ENCODE measurements around the gene GMCL2. TPM values are rescaled to one million over a fixed set of nuclear protein-coding genes. Genes with fewer than 3 reads are reported as not detected.

Gene GMCL2
- total and polyA plus RNA-seq, 12 donors = not detected

DNA sequence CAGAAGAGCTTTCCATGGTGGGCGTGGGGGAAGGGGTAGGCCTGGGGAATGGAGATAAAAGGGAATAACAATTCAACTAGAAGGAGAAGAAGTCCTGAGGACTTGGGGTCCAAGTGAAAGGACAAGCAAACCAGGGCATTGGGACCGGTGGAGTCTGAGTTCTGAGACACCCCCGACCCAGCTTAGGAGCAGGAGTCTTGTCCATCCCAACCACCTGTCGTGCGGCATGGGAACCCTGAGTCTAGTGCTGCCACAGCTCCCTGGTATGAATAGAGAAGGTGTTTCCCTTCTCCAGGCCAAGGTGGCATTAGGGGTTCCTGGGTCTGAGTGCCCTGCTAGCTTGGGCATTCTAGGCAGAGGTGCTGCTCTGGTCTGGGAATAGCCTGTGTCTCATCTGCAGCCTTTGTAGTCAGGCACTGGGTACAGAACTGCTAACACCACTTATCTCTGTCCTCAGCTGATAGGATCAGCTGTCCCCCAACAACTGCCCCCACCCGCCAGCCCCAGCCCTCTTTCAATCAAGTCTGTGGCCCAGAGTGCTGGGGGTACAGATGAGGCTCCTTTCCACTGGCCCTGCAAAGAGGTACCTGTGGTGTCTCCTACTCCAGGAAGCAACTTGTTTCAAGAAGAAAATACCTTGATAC is 27.1 kb upstream of the GMCL2 start:
- Histone ChIP-seq H3K27me3 (no peaks in the 10 kb centered on the region), H3K4me3 (no peak overlapping the region), H3K9me3 (no peaks in the 10 kb centered on the region), H3K4me1 (peaks cover 0 to 19% (median 5%) of the 10 kb centered on the region in 9 donors), H3K36me3 (peaks cover 4 to 99% (median 73%) of the 10 kb centered on the region in 9 donors), H3K27ac (no peak overlapping the region)
- no peak for DNase-seq
- no peak for TF ChIP-seq CTCF (IDR thresholded peaks at IDR 0.05)
- ATAC-seq = no peak
- intact Hi-C loops (cut with DNase I) = no loop called here
- 92 to 93% methylated on average over 6 of the region's 6 CpGs for WGBS, 2 donors

DNA sequence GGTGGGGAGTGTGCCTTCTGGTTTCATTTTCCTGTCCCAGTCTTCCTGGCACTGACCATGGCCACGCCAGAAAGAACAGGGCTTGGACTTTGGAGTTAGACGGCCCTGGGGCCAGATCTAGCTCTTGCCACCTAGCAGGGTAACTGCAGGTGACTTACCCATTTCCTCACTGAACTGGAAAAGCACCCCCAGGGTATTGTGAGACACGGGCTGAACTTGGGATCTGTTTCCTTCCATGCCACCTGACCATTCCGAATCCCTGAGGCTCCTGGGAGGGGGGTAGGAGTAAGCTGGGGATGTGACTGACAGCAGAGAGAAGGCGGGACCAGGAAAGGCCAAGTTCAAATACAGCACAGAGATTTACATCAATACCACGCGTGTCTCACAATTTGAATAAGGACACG is 26.6 kb upstream of the GMCL2 start:
- Histone ChIP-seq H3K9me3 (no peaks in the 10 kb centered on the region), H3K27ac (no peak overlapping the region), H3K4me1 (peaks cover 0 to 20% (median 5%) of the 10 kb centered on the region in 9 donors), H3K36me3 (peaks cover 4 to 99% (median 77%) of the 10 kb centered on the region in 9 donors), H3K4me3 (no peak overlapping the region), H3K27me3 (no peaks in the 10 kb centered on the region)
- 69 to 76% methylated on average over 8 of the region's 8 CpGs for WGBS, 2 donors
- intact Hi-C loops (cut with DNase I) = no loop called here
- ATAC-seq (no peak), DNase-seq (no peak)
- TF ChIP-seq CTCF (IDR thresholded peaks at IDR 0.05) = no peak

DNA sequence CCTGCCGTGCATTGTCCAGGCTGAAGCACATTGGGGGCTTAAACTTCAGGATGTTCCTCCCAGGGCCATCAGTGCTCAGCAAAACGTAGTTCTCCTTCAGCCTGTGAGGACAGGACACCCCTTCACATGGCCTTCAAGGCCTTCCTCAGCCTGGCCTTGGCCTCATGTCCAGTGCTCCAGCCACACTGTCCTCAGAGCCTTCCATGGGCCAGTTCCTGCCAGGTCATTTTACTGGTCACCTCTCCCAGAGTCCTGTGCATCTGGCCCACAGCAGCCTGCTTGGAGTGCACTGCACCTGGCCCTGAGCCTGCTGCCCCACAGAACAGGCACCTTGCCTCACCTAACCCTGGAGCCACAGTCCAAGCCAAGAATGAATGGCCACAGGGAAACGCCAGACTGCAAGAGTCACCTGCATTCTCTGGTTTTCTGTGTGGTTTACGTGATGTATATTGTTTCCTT is 25.9 kb upstream of the GMCL2 start:
- WGBS, 2 donors = 60 to 68% methylated on average over 4 of the region's 4 CpGs
- TF ChIP-seq CTCF (IDR thresholded peaks at IDR 0.05) = no peak
- intact Hi-C loops (cut with DNase I) = no loop called here

DNA sequence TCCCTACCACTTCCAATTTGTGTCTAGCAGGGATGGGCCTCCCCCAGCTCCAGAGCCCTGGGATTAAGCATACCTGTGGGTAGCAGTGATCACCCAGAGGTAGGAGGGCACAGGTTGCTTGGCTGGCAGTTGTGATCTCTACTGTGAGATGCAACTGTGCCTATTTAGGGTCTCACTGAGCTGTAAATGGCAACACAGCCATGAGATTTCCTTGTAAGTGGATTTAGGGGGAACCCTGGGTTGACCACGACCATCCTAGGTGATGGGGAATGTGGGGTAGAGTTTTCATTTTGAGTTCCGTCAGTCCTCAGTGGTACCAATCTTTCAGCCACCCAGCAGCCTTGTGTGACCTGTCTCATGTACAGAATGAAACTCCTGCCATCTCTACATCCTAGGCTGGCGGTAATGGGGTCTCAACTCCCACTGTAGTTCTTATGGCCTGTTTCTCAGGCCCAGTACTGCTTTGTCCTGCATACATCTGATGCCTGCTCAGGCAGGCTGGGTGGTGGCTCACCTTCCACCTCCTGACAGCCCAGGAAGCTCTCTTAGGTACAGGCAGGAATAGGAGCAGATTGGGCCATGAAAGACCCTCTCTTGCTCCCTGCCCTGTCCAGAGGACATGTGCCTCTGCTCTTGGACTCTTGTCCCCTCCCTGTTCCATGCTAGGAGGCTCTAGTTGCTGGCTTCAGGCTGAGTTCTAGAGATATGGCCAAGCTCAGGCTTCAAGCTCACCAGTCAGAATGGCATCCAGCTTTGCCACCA is 25.3 kb upstream of the GMCL2 start:
- Histone ChIP-seq H3K27ac (no peak overlapping the region), H3K4me3 (no peak overlapping the region), H3K9me3 (no peaks in the 10 kb centered on the region), H3K4me1 (peaks cover 2 to 33% (median 9%) of the 10 kb centered on the region in 9 donors), H3K36me3 (peaks cover 4 to 100% (median 76%) of the 10 kb centered on the region in 9 donors), H3K27me3 (no peaks in the 10 kb centered on the region)
- ATAC-seq (no peak), DNase-seq (no peak)
- whole genome bisulfite sequencing, 2 donors = 93 to 98% methylated on average over 3 of the region's 3 CpGs
- no peak for TF ChIP-seq CTCF (IDR thresholded peaks at IDR 0.05)
- intact Hi-C loops (cut with DNase I) = no loop called here

More for the DNA sequence above, 25.9 kb upstream of the GMCL2 start:
- Histone ChIP-seq H3K27ac (no peak overlapping the region), H3K27me3 (no peaks in the 10 kb centered on the region), H3K4me3 (no peak overlapping the region), H3K4me1 (peaks cover 0 to 27% (median 8%) of the 10 kb centered on the region in 9 donors), H3K36me3 (peaks cover 4 to 99% (median 76%) of the 10 kb centered on the region in 9 donors), H3K9me3 (no peaks in the 10 kb centered on the region)
- ATAC-seq = no peak
- DNase-seq = no peak
